Activated naive CD4-positive, alpha-beta T cell treated with anti-CD3 and anti-CD28 coated beads, Interleukin-2, amount 10 ng/mL, durations not matched to agents 7 days and 5 days (primary cell): ENCODE measurements around the gene ADGRL3.
"Not testable (repeated sequence)": the region's sequence is repeated elsewhere in the genome, so short reads cannot be mapped to it uniquely, and the experiment has no call there.

Experiments used
- CTCF ChIA-PET: fragments of 350-600 bp; sonication (Branson Sonifier 250); formaldehyde crosslinking; loops from one replicate; lab custom pipeline; 2021; ENCODE audit warnings: antibody characterized with exemption; lab: Charles Lee
- DNase-seq: peaks from one replicate; pipeline ENCODE4 v3.0.0-alpha.2; 2020
- H3K27ac Mint-ChIP-seq: one replicate; pipeline ENCODE4 v1.8.0; 2021; ENCODE audit warnings: mild to moderate bottlenecking, moderate library complexity, mixed read lengths
- H3K27me3 Mint-ChIP-seq: one replicate; pipeline ENCODE4 v1.8.0; 2021; ENCODE audit warnings: mild to moderate bottlenecking, mixed read lengths
- H3K36me3 Mint-ChIP-seq: one replicate; pipeline ENCODE4 v1.8.0; 2021; ENCODE audit warnings: mixed read lengths
- H3K4me1 Mint-ChIP-seq: one replicate; pipeline ENCODE4 v1.8.0; 2021; ENCODE audit warnings: mixed read lengths
- H3K4me3 Mint-ChIP-seq: one replicate; pipeline ENCODE4 v1.8.0; 2021; ENCODE audit warnings: mild to moderate bottlenecking, moderate library complexity, mixed read lengths
- H3K9me3 Mint-ChIP-seq: one replicate; pipeline ENCODE4 v1.8.0; 2021; ENCODE audit warnings: mixed read lengths

The ADGRL3 gene

DNA sequence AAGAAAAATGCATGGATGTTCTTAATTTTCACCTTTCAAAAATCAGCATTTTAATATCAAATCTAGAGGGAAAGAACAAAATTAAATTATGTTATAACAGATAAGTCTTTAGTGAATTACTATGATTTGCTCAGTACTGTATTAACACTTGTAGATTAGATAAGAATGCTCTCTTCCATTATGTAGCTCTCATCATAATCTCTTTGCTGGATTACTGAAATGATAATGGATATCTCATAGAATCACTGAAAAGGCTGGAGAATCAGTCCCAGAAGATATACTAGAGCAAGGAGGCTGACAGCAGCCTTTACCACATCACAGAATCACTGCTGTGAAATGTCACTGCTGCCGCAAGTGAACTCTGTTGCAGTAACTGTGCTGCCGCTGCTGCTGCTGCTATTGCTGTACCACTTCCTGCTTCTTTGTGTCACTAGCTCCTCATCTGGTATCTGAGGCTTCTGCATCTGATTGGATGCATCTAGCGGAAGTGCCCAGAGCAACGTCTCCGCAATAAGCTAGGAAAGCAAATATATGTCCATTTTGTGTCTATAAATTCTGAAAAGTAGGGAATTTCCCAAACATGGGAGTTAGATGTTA is 738.2 kb downstream of the ADGRL3 start:
- Mint-ChIP-seq H3K27me3 (no peaks in the 10 kb centered on the region), H3K36me3 (no peaks in the 10 kb centered on the region), H3K27ac (no peak overlapping the region), H3K4me3 (no peak overlapping the region), H3K4me1 (no peaks in the 10 kb centered on the region), H3K9me3 (peaks cover 2% of the 10 kb centered on the region)
- no peak for DNase-seq
- CTCF ChIA-PET, result no interaction called here

- CTCF ChIA-PET, result no interaction called here
- Mint-ChIP-seq H3K36me3 (no peaks in the 10 kb centered on the region), H3K9me3 (peaks cover 20% of the 10 kb centered on the region), H3K4me1 (no peaks in the 10 kb centered on the region), H3K4me3 (no peak overlapping the region), H3K27me3 (no peaks in the 10 kb centered on the region), H3K27ac (no peak overlapping the region)
- no peak for DNase-seq
Observed at GRCh38 chr4:61950625-61951024, 750.5 kb downstream of the ADGRL3 start.

- no peaks in the 10 kb centered on the region for H3K27me3 Mint-ChIP-seq
- H3K27ac Mint-ChIP-seq, result no peak overlapping the region
- CTCF ChIA-PET, result interaction anchor here (0.6 kb wide), 1 partner anchor 626 kb away, joined by 3 read pairs; no protein-coding TSS in a partner anchor
- no peak overlapping the region for H3K4me3 Mint-ChIP-seq
- peaks cover 15% of the 10 kb centered on the region for H3K9me3 Mint-ChIP-seq
- no peaks in the 10 kb centered on the region for H3K4me1 Mint-ChIP-seq
- H3K36me3 Mint-ChIP-seq, result no peaks in the 10 kb centered on the region
- no peak for DNase-seq
Observed at GRCh38 chr4:61953386-61953785, 753.3 kb downstream of the ADGRL3 start.

- no peak overlapping the region for H3K27ac Mint-ChIP-seq
- no peak overlapping the region for H3K4me3 Mint-ChIP-seq
- H3K27me3 Mint-ChIP-seq, result no peaks in the 10 kb centered on the region
- H3K9me3 Mint-ChIP-seq, result peaks cover 5% of the 10 kb centered on the region
- no peak for DNase-seq
- no peaks in the 10 kb centered on the region for H3K4me1 Mint-ChIP-seq
- no peaks in the 10 kb centered on the region for H3K36me3 Mint-ChIP-seq
- CTCF ChIA-PET, result no interaction called here
Observed at GRCh38 chr4:61958591-61958990, 758.5 kb downstream of the ADGRL3 start.

DNA sequence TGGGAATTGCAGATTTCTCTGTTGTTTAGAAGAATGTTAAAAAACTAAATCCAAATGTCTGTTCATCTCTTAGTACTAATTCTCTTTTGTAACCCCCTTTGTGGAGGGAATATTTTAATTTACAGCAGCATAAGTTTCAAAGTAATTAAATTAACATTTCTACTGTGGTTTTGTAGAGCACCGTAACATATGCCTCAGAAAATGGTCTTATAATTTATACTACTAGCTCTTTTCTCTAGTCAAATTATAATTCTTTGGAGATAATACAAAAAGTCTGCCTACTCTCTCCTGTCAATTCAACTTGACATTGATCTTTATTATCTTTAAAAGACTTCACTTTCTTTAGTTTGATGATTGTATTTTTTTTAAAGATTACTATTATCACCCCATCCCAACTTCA is 759.0 kb downstream of the ADGRL3 start:
- Mint-ChIP-seq H3K4me3 (no peak overlapping the region), H3K27ac (no peak overlapping the region), H3K27me3 (no peaks in the 10 kb centered on the region), H3K36me3 (no peaks in the 10 kb centered on the region), H3K4me1 (no peaks in the 10 kb centered on the region), H3K9me3 (peaks cover 3% of the 10 kb centered on the region)
- CTCF ChIA-PET, result no interaction called here
- no peak for DNase-seq

DNA sequence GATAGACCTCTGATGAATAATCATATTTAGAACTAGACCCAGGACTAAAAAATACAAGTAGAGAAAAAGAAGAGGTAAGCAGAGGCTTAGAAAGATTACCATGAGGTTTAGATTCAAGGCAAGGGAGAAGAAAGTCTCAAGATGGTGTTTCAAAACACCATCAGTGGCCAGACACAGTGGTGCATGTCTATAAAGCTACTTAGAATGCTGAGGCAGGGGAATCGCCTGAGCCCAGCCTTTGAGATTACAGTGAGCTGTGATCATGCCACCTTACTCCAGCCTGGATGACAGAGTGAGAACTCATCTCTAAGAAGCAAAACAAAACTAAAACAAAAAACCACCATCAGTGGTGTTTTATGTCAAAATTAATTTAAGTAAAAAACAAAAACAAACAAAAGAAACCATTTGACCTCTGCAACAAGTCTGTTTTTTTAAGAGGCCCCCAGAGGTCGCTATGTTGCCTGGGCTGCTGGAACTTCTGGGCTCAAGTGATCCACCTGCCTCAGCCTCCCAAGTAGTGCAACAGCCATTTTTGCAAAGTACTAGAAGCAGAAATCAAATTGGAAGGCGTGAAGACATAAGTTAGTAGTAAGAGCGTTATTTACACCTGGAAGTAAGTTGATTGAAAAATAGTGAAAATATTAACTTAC is 784.3 kb downstream of the ADGRL3 start:
- Mint-ChIP-seq H3K27ac (no peak overlapping the region), H3K36me3 (no peaks in the 10 kb centered on the region), H3K4me3 (no peak overlapping the region), H3K9me3 (peaks cover 10% of the 10 kb centered on the region), H3K27me3 (no peaks in the 10 kb centered on the region), H3K4me1 (no peaks in the 10 kb centered on the region)
- CTCF ChIA-PET, result no interaction called here
- no peak for DNase-seq

GRCh38 chr4:61985426-61985825 is 785.3 kb downstream of the ADGRL3 start:
- CTCF ChIA-PET, result no interaction called here
- H3K4me3 Mint-ChIP-seq, result no peak overlapping the region
- no peaks in the 10 kb centered on the region for H3K36me3 Mint-ChIP-seq
- peaks cover 7% of the 10 kb centered on the region for H3K9me3 Mint-ChIP-seq
- no peak for DNase-seq
- H3K27ac Mint-ChIP-seq, result no peak overlapping the region
- H3K27me3 Mint-ChIP-seq, result no peaks in the 10 kb centered on the region
- H3K4me1 Mint-ChIP-seq, result no peaks in the 10 kb centered on the region

- H3K27me3 Mint-ChIP-seq, CTCF ChIA-PET, H3K27ac Mint-ChIP-seq, H3K4me3 Mint-ChIP-seq, H3K4me1 Mint-ChIP-seq, H3K9me3 Mint-ChIP-seq, DNase-seq, H3K36me3 Mint-ChIP-seq: not testable (repeated sequence)
Observed at GRCh38 chr4:61986929-61987328, 786.8 kb downstream of the ADGRL3 start.

GRCh38 chr4:61992351-61992750 is 792.2 kb downstream of the ADGRL3 start:
- H3K9me3 Mint-ChIP-seq, result peaks cover 9% of the 10 kb centered on the region
- H3K27me3 Mint-ChIP-seq, result no peaks in the 10 kb centered on the region
- CTCF ChIA-PET, result no interaction called here
- H3K4me3 Mint-ChIP-seq, result no peak overlapping the region
- no peaks in the 10 kb centered on the region for H3K4me1 Mint-ChIP-seq
- no peaks in the 10 kb centered on the region for H3K36me3 Mint-ChIP-seq
- no peak overlapping the region for H3K27ac Mint-ChIP-seq
- DNase-seq, result no peak

DNA sequence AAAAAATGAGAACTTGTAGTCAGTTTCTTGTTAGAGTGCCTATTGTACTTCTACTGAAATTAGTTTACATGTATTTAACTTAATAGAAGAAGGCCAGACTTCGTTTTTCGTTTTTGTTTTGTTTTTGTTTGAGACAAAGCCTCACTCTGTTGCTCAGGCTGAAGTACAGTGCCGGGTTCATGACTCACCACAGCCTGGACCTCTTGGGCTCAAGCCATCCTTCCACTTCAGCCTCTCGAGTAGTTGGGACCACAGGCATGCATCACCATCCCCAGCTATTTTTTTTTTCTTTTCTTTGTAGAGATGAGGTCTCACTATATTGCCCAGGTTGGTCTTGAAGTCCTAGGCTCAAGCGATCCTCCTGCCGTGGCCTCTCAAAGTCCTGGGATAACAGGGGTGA is 793.9 kb downstream of the ADGRL3 start:
- no peak overlapping the region for H3K27ac Mint-ChIP-seq
- CTCF ChIA-PET, result no interaction called here
- no peaks in the 10 kb centered on the region for H3K4me1 Mint-ChIP-seq
- H3K36me3 Mint-ChIP-seq, result no peaks in the 10 kb centered on the region
- H3K4me3 Mint-ChIP-seq, result no peak overlapping the region
- peaks cover 11% of the 10 kb centered on the region for H3K9me3 Mint-ChIP-seq
- DNase-seq, result no peak
- no peaks in the 10 kb centered on the region for H3K27me3 Mint-ChIP-seq

DNA sequence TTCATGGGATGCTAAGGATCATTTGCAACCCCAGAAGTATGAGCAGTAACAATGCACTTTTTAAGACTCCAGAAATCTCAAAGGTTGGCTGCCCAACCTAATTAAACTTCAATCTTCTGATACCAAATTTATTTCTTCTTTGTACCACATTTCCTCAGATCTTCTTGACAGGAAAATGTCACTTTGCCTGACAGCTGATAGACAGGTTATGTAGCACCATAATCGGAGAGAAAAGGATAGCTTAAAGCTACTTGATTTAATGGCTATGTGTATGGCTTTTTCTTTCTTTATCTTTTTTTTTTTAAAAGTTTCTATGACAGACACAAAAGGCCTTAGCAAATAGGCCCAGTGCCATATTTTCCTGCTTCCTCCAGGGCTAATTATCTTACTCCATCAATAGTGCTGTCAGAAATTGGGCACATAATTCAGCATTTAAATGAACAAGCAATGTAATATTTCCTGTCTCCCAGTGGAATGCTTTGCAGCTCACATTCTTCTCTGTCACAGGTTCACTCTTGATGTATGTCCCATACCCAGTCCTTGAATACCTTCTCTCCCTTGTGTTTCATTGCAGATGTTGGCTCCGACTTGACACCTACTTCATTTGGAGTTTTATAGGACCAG is 795.7 kb downstream of the ADGRL3 start:
- CTCF ChIA-PET, result no interaction called here

GRCh38 chr4:61996943-61997342 is 796.8 kb downstream of the ADGRL3 start:
- Mint-ChIP-seq H3K36me3 (no peaks in the 10 kb centered on the region), H3K27ac (no peak overlapping the region), H3K27me3 (no peaks in the 10 kb centered on the region), H3K4me1 (no peaks in the 10 kb centered on the region), H3K4me3 (no peak overlapping the region), H3K9me3 (peaks cover 12% of the 10 kb centered on the region)
- DNase-seq, result no peak
- CTCF ChIA-PET, result no interaction called here

More for the DNA sequence above, 795.7 kb downstream of the ADGRL3 start:
- Mint-ChIP-seq H3K9me3 (peaks cover 11% of the 10 kb centered on the region), H3K4me3 (no peak overlapping the region), H3K27me3 (no peaks in the 10 kb centered on the region), H3K36me3 (no peaks in the 10 kb centered on the region), H3K27ac (no peak overlapping the region), H3K4me1 (no peaks in the 10 kb centered on the region)
- no peak for DNase-seq

- no peaks in the 10 kb centered on the region for H3K27me3 Mint-ChIP-seq
- H3K27ac Mint-ChIP-seq, result no peak overlapping the region
- peaks cover 15% of the 10 kb centered on the region for H3K9me3 Mint-ChIP-seq
- CTCF ChIA-PET, result no interaction called here
- DNase-seq, result no peak
- H3K4me1 Mint-ChIP-seq, result no peaks in the 10 kb centered on the region
- no peak overlapping the region for H3K4me3 Mint-ChIP-seq
- H3K36me3 Mint-ChIP-seq, result no peaks in the 10 kb centered on the region
Observed at GRCh38 chr4:61997831-61998230, 797.7 kb downstream of the ADGRL3 start.

DNA sequence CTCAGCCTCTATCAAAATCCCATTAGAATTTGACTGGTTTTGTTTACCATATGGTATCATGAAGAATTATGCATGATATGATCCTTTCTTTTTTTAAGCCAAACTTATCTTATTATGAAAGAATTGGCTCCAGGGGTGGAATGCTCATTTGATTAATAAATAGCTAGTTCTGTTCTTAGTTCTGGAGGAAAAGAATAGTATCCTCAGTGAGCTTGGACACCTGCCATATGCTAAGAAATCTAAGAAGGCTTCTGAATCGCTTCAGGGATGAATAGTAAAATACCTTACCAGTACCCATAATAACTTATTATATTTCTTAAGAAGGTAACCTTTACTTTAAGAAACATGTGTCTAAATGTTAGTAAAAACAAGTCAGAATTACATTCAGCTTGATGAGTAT is 803.6 kb downstream of the ADGRL3 start:
- H3K36me3 Mint-ChIP-seq, result no peaks in the 10 kb centered on the region
- CTCF ChIA-PET, result no interaction called here
- no peak for DNase-seq
- no peak overlapping the region for H3K4me3 Mint-ChIP-seq
- H3K4me1 Mint-ChIP-seq, result no peaks in the 10 kb centered on the region
- H3K27ac Mint-ChIP-seq, result no peak overlapping the region
- no peaks in the 10 kb centered on the region for H3K27me3 Mint-ChIP-seq
- H3K9me3 Mint-ChIP-seq, result peaks cover 11% of the 10 kb centered on the region

DNA sequence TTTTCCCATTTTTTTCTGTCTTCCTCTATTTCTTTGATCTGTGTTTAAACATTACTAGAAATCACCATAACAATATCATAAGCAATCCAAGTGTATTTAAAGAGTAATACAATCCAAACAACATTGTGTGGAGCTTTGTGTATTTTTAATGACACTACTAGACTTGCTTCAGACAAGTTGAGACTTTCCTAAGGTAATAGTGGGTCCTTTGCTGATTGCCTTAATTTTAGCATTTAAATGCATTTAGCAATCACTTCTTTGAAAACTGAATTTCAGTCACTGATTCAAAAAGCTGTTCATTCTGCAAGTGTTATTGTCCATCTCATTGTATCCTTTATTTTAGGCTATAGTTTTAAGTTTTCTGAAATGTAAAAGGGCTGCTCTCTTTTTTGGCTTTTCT is 804.8 kb downstream of the ADGRL3 start:
- DNase-seq, result no peak
- no peak overlapping the region for H3K27ac Mint-ChIP-seq
- peaks cover 9% of the 10 kb centered on the region for H3K9me3 Mint-ChIP-seq
- H3K4me3 Mint-ChIP-seq, result no peak overlapping the region
- CTCF ChIA-PET, result no interaction called here
- no peaks in the 10 kb centered on the region for H3K27me3 Mint-ChIP-seq
- no peaks in the 10 kb centered on the region for H3K36me3 Mint-ChIP-seq
- no peaks in the 10 kb centered on the region for H3K4me1 Mint-ChIP-seq
